HG03354 (cell line): Measurements from ENCODE around the gene NSMF.
"Not testable (repeated sequence)": the region's sequence is repeated elsewhere in the genome, so short reads cannot be mapped to it uniquely, and the experiment has no call there.

Experiments
- ATAC-seq: cut with Tn5 transposase; IDR thresholded peaks from one replicate; pipeline ENCODE4 v1.9.1; 2021; ENCODE audit warnings: mild to moderate bottlenecking; ENCODE audit not compliant: unreplicated experiment, poor library complexity, severe bottlenecking

NSMF gene

GRCh38 chr9:137421838-137422603, 37.1 kb downstream of the NSMF start:
- no peak for ATAC-seq

DNA sequence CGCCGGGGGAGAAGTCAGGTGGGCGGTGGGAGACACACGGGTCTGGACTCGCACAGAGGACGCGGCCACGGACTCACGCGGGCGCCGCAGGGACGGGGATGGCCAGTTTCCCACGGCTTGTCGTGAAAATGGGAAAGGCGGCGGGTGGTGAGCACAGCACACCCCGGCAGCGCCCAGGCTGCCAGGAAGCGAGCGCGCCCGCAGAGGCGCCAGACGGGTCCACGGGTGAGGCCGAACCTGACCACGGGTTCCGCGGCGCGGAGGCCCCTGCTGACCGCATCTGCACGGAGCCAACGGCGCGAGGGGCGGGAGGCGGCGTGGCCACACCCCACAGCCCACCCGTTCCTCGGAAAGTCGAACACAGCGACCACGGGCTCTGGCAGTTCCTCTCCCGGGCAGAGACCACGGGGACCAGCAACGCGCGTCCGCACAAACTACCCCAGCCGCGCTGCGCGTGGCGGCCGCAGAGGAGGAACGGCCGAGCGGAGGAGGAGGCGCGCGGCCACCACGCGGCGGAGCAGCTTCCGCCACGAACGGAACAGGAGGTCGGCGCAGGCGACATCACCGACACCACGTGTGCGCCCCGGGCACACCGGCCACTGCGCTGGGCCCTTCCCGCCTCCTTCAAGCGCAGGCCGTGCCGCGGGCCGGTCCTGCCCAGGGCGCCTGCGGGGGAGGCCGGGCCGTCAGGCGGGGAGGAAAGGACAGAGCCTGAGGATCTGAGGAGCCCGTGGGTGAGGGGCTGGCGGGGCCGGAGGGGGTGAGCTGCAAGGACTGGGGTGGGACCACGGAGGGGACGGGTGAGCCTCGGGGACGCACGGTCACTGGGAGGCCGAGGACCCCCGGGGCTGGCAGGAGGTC, 41.7 kb downstream of the NSMF start:
- no peak for ATAC-seq

GRCh38 chr9:137416563-137417151, 42.5 kb downstream of the NSMF start:
- no peak for ATAC-seq

- no peak for ATAC-seq
Measured at GRCh38 chr9:137416006-137416562, 43.0 kb downstream of the NSMF start.

GRCh38 chr9:137415451-137415850, 43.7 kb downstream of the NSMF start:
- ATAC-seq, result no peak

GRCh38 chr9:137412431-137412830, 46.7 kb downstream of the NSMF start:
- ATAC-seq, result no peak

- peak; percentile 61 for ATAC-seq
Measured at GRCh38 chr9:137411645-137412380, 47.3 kb downstream of the NSMF start.

GRCh38 chr9:137411260-137411644, 47.9 kb downstream of the NSMF start:
- ATAC-seq, result no peak

- no peak for ATAC-seq
Measured at GRCh38 chr9:137410891-137411249, 48.3 kb downstream of the NSMF start.

- ATAC-seq, result not testable (repeated sequence)
Measured at GRCh38 chr9:137410236-137410890, 48.8 kb downstream of the NSMF start.

GRCh38 chr9:137409515-137409914, 49.6 kb downstream of the NSMF start:
- ATAC-seq, result no peak

- ATAC-seq, result no peak
Measured at GRCh38 chr9:137408651-137409405, 50.3 kb downstream of the NSMF start.

DNA sequence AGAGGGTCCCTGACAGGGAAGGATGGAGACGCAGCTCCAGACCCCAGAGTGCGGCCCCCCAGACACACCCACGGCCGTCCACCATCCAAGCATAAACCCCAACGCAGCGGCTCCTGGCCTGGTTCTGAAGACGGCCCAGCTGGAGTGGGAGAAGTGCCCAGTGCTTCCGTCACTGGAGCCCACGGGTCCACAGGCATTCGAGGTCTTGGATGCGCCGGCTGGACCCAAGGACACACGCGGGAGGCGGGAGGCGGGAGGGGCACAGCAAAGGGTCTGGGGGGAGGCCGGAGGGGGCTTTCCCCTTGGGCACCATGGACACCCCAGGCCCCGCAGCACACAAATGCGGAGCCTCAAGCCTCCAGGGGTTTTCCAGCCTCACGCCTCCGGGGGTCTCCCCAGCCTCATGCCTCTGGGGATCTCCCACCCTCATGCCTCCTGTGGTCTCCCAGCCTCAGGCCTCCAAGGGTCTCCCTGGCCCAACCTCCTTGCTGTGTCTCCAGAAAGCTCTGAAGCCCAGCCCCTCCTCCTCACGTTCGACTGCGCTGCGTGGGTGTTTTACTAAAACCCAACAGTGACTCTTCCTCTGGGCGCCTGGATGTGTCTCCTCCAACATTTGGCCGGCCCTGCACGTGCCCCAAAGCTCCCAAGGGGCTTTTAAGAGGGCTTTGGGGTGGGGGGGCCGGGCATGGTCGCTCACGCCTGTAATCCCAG, 51.4 kb downstream of the NSMF start:
- no peak for ATAC-seq

- no peak for ATAC-seq
Measured at GRCh38 chr9:137406876-137407589, 52.1 kb downstream of the NSMF start.

GRCh38 chr9:137406085-137406760, 52.9 kb downstream of the NSMF start:
- ATAC-seq, result no peak

DNA sequence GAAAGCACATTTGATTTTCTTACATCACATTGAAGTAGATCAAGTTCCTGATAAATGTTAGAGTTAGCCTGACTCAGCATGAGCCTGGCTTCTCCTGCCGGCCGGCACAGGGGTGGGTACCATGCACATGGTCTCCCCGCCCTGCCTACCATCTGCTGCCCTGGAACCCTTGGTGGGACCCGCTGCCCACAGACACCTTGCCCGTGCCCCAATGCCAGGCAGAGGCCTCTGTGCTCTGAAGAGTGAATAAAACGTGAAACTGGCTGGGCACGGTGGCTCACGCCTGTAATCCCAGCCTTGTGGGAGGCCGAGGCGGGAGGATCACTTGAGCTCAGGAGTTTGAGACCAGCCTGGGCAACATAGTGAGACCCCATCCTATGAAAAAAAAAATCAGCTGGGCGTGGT, 53.5 kb downstream of the NSMF start:
- ATAC-seq, result no peak
